Measurements from ENCODE around the gene KCNF1.

KCNF1 gene

DNA sequence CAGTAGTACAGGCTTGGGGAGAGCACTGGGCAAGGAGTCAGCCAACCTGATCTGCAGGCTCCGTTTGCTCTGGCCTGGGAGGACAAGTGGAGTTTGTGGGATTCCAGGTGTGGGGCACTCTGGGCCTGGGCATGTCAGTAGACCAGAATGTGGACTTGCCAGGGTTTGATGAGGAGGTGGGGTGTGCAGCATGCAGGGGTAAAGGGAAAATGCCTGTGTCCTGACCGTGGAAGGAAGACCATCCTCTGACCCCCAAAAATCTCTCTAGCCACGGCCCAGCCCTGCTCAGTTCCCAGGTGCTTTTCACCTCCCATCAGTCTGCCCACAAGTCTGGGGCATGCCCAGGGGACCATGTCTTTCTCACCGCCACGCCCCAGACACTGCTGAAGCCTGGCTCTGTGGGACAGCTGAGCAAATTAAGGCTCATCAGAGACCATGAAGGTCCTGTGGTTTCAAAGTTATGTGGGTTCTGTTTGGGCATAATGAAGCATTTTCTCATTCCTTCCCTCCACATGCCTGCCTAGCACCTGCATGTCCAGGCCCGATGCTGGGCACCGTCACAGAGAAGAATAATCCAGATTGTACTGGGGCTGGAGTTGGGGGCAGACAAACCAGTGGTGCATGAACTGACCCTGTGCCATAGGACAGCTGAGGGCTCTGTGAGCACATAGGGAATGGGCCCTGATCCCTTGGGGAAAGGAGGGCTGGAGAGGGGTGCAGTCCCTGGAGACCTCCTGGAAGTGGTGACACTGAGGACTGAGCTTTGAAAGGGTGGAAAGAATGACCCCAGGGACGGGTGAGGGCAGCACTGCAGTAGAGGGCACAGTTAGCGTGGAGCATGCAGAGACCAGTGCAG is 6.5 kb upstream of the KCNF1 start:
- DNase-seq = no peak

DNA sequence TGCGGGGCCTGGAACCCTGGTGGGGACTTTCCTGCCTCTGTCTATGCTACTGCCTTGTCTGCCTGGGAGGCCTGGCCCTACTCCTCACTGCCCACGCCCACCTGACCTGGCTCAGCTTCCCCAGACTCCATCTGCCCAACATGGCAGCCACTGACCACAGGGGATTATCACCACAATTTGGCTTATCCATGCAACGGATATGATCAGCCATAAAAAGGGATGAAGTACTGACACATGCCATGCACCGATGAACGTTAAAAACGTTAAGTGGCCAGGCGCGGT is 5.9 kb upstream of the KCNF1 start:
- no peak for DNase-seq

DNA sequence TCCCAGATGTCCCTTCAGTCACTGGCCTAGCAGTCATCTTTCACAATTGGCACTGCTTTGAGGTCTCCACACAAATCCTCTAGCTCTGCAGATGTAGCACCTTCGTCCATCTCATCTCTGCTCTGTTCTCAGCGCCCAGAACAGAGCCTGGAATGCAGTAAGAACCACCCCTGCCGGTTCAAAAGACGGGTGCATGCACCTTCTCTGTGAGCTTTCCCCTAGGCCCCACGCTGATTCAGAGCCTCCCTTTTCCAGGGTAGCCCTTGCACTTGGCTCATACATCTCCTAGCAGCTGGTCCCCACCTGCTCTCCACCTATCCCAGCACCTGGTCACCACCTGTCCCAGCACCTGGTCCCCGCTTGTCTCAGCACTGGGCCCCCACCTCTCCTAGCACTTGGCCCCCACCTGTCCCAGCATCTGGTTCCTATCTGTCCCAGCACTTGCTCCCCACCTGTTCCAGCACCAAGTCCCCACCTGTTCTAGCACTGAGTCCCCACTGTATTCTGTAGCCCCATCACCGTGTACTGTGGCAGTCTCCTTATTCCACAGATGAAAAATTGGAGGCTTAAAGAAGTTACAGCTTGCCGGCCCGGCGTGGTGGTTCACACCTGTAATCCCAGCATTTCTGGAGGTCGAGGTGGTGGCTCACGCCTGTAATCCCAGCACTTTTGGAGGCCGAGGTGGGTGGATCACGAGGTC is 4.7 kb upstream of the KCNF1 start:
- no peak for DNase-seq

DNA sequence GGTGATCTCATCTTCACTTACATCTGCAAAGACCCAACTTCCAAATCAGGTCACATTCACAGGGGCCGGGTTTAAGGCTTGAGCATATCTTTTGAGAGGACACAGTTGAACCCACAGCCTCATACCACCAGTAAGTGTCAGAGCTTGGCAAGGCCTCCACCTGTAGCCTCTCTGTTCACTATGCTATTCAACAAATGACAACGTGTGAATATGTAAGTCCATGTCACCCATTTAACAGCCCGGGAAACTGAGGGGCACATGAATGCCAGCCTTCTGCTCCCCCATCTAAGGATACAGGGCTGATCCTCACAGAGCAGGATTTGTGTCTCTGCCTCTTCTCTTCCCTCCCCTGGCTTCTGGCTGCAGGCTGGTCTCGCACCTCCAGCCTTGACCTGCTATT is 3.5 kb upstream of the KCNF1 start:
- no peak for DNase-seq

DNA sequence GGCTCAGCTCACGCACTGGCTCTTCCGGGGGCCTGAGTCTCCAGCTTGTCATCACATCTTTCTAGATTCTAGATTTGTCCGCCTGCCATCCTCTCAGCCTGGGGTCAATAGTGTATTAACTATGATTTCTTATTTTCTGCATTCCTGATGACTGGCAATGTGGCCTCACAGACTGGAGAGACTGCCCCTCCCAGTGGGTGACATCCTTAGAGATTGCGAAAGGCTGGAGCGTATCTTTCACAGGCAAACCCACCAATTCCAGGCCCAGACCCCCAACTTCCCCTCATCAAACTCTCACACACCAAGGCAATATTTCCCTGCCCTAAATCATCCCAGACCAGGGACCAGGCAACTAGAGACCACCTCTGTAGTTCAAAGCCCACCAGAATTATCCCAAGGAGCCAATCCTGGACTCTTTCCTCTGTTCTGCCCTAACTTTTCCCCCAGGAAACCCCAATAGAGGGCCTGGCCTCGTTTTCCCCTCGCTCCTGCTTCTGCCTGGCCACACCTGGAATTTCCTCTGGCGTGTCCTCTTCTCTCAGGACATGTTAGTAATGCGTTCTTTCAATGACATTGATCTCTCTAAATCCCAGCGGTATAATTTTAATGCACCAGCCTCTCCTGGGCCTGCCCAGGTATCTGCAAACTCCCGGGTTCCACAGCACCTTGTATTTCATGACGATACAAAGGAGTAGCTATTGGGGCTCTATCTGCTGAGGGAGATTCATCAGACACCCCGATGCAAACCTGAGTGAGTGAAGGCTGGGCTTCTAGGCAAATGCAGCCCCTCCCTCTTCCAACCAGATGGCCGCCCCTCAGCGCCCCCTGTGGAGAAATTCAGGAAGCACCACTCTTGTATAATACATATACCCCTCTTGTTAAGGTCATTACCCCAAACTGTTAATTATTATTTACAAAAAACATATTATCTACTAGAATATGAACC is 2.4 kb upstream of the KCNF1 start:
- DNase-seq = no peak

DNA sequence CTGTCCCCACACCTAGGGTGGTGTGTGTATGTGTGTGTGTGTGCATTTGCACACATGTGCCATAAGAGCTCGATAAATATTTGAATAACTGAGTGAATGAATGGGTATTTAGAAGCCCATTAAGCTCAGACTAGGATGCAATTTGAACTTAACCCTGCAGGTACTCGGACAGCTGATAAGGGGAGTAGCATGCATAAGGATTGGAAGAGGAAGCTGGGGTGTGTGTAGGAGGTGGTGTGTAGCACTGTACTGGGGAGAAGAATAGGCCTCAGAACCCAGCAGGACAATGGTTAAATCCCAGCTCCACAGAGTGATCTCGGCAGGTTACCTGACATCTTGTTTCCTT is 1.8 kb upstream of the KCNF1 start:
- DNase-seq = no peak

DNA sequence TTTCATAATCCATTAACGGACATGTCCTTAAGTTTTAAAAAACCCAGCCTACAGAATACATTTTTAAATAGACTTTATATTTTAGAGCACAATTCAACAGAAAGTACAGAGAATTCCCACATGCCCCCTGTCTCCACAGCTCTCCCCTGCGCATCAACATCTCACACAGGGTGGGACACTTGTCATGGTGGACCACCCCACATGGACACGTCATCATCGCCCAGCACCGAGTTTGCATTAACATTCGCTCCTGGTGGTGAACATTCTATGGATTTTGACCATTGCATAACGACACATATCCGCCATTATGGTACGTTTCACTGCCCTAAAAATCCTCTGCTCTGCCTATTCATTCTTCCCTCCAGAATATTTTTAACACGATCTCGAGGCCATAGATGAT is 1.1 kb upstream of the KCNF1 start:
- no peak for DNase-seq

DNA sequence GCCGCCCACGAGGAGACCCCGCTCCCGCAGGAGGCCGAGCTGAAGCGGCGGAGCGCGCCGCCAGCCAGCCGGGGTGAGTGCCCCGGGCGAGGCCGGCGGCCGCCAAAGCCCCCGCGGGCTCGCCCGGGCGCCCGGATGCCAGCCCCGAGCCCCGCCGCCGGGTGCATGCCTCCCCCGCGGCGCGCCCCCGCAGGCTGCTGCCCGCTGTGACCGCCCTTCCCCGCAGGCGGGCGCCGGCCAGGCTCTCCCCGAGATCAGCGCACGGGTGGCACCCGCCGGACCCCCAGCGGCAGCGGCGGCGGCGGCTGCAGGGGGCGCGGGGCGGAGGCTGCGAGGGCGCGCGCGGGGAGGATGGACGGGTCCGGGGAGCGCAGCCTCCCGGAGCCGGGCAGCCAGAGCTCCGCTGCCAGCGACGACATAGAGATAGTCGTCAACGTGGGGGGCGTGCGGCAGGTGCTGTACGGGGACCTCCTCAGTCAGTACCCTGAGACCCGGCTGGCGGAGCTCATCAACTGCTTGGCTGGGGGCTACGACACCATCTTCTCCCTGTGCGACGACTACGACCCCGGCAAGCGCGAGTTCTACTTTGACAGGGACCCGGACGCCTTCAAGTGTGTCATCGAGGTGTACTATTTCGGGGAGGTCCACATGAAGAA is 470 bp downstream of the KCNF1 start:
- no peak for DNase-seq

DNA sequence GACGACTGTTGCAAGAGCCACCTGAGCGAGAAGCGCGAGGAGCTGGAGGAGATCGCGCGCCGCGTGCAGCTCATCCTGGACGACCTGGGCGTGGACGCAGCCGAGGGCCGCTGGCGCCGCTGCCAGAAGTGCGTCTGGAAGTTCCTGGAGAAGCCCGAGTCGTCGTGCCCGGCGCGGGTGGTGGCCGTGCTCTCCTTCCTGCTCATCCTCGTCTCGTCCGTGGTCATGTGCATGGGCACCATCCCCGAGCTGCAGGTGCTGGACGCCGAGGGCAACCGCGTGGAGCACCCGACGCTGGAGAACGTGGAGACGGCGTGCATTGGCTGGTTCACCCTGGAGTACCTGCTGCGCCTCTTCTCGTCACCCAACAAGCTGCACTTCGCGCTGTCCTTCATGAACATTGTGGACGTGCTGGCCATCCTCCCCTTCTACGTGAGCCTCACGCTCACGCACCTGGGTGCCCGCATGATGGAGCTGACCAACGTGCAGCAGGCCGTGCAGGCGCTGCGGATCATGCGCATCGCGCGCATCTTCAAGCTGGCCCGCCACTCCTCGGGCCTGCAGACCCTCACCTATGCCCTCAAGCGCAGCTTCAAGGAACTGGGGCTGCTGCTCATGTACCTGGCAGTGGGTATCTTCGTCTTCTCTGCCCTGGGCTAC is 1.2 kb downstream of the KCNF1 start:
- DNase-seq = no peak

DNA sequence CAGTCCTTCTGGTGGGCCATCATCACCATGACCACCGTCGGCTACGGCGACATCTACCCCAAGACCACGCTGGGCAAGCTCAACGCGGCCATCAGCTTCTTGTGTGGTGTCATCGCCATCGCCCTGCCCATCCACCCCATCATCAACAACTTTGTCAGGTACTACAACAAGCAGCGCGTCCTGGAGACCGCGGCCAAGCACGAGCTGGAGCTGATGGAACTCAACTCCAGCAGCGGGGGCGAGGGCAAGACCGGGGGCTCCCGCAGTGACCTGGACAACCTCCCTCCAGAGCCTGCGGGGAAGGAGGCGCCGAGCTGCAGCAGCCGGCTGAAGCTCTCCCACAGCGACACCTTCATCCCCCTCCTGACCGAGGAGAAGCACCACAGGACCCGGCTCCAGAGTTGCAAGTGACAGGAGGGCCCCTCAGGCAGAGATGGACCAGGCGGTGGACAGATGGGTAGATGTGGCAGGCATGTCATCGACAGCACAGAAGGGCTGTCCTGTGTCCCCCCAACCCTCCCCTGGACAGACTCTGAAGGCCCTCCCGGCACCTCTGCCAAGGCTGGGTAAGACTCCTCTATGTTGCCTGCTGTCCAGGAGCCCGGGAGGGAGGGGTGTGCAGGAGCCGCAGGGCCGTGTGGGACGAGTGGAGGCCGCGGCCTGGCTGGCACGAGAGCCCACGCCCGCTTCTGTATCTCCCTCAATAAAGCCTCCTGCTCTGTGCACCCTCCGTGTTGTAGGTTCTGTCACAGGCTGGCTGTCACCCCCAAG is 2.0 kb downstream of the KCNF1 start:
- no peak for DNase-seq

DNA sequence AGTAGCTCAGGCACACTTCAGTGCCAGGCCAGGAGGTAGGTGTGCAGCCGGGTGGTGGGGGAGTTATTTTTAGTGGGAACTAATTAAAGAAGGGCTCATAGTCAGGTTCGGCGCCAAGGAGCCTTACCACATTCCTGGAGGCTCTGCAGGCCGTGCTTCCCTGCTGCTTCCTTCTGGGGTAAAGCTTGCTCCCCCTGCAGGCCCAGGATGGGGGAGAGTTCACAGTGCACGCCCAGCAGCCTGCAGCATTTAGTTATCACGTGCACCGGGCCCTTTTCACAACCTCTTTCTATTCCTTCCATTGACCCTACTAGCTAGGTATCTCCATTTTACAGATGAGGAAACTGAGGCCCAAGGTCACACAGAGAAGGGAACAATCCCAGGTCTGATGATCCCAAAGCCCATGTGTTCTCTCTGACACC is 2.5 kb downstream of the KCNF1 start:
- DNase-seq = no peak

DNA sequence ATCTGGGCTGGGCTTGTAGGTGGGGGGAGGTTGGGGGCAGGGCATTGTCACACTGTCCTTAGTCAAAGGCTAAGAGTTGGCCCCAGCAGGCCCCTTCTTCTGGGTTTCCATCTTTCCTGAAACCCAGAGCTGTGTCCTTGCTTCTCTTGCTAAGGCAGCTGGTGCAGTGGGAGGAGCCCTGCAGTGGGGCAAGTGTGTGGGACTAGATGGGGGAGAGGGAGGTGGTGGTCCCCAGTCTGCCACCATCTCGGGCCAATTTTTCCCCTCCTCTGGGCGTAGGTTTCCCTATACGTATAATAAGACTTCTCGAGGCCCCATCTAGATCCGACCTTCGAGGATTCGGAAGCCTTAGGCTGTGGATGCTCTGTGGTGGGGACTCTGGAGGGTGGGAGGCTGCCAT is 3.5 kb downstream of the KCNF1 start:
- no peak for DNase-seq

DNA sequence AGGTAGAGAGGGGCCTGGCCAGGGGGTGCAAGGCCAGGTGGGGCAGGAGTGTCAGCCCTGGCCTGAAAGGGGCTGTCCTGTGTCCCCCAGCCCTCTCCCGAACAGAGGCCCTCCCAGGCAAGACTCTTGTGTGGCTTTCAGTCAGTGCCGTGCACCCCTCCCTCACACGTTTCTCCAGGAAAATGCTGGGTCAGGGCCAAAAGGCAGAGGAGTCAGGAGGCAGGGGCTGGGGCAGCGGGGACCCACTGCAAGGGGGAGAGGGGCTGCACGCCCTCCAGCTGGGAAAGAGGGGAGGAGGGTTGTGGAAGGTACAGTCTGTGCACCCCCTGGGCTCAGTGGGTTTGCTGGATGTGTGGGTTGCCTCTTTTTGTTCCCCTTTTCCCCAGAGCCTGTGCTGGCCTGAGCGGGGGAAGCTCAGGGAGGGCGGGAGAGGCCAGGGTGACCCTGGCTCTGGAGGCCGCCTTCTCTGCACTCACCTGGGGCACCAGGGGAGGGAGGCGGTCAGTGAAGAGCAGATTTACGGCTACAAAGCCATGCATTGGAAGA is 4.1 kb downstream of the KCNF1 start:
- no peak for DNase-seq

DNA sequence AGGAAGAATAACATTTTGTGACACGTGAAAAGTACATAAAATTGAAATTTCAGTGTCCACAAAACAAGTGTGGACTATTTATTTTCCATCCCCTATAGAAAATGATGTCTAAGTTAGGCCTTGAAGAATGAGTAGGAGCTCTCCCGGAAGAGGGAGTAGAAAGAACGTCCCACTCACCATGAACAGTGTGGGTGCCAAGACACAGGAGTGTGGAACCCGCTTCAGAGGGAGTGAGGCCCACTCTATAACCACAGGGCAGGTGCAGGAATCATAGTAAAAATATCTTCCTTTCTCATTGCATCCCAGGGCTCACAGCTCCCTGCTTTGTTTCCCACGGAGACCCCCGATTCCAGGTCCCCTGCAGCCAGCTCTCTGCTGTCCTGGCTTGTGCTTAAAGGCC is 5.2 kb downstream of the KCNF1 start:
- DNase-seq = no peak

DNA sequence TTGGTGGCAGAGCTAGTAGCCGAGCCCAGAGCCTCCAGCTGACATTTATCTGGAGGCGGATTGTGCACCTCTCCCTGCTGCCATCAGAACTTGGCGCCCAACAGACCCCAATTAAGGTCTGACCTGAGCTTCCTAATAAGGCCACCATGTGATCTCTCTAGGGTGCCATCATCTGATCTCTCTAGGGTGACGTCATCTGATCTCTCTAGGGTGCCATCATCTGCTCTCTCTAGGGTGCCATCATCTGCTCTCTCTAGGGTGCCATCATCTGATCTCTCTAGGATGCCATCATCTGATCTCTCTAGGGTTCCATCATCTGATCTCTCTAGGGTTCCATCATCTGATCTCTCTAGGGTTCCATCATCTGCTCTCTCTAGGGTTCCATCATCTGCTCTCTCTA is 6.2 kb downstream of the KCNF1 start:
- DNase-seq = no peak

DNA sequence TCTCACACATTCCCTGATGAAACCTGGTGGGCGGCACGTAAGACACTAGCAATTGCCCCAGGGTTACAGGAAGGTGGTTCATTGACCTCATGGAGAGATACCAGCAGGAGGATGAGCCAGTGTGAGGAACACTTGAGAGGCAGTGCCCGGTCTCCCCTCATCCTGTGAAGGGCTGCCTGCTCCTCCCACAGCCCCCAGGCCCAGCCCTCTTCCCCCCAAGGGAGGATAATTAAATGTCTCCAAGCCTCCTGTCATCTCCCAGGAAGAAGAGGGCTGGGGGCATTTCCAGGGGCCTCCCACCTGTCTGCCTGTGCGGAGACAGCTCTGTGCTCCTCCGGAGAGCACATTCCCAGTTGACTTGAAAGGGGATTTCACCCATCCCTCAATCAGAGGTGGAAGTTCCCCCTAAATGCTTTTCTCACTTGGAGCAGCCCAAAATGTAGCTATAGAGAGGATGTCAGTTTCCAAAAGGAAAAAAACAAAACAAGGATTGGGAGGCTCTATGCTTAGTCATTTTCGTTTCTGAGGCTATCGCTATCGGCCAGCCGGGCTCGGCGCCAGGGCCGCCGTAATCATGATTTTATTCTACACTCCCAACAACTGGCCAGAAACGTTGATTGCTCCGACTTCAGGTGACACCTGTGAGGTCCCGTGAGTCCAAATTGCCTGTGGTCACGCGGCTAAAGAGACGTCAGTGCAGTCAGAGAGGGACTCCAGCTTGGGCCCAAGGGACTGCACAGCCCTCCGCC is 7.1 kb downstream of the KCNF1 start:
- DNase-seq = no peak

DNA sequence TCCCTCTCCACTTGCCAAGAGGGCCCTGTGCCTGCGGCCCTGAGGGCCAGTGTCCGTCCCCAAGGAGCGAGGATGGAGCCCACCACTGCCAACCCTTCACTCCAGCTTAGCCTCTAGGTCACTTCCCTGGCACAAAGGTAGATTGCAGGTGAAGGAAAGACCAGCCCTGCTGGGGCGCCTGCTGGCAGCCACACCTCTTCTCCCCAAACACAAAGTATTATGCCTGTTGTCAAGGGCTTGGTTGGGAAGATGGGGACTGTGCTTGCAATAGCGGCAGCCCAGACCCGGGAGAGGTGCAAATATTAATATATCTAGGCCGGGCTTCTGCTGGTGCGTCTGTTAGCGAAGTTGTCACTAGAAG is 7.7 kb downstream of the KCNF1 start:
- no peak for DNase-seq

DNA sequence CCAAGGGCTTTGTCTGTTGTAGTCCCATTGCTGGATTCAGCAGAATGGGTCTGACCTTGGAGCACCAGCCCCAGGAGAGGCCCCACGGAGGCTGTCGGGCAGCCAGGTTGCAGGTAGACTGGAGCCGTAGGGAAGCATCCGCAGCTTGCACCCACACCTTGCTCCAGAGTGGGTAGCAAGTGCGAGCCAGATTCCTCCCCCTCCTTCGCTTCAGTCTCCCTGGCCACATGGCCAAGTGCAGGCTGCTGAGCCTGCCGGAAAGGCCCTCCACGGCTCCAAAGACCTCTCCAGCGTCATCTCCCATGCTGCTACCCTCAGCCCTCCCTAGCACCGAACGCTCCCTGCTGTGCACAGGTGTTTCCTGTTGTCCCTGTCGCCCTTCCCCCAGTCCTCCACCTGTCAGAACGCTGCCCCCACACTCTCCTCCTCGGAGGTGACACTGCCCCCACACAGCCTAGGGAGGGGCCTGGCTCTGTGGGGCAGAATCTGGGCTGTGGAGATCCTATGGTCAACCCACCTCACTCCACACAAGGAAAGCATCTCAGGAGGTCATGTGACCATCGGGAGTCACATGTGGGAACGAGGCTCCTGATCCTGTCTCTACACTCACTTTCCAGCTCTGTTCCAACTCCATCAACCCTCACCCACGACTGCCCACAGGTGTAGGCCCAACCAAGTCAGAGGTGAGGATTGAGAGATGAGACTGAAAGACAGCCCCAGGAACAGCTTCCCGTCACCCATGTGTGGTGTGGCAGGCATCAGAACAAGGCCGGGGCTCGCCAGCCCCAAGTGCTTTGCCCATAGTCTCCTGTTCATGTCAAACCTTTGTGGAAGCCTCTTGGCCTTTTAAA is 8.3 kb downstream of the KCNF1 start:
- DNase-seq = no peak

DNA sequence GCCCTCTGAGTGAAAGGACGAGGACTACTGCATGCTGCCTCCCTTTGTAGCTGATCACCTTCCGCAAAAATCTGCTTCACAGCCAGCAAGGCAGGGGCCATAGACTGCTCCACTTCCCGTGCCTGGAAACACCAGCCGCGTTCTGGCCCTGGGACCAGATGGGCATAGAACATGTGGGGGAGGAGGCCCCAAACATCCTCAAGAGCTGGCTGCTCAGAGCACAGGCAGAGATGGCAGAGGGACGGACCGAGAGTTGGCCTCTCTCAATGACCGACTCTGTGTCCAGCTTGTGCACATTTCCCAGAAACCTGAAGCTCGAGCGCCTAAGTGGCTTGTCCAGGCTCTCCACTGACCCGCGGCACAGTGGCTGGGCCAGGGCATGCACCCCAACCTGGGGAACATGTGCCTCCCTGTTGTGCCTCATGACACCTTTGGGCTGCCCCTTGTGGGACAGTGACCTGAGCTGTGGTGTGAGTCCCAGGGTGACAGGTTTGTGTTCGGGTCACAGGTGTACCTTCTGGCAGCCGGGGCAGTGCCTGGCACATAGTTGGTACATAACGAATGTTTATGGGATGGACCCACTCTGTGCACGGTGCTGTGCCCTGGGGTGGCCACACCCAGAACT is 9.1 kb downstream of the KCNF1 start:
- no peak for DNase-seq

Measured in NCI-H2227 treated with DMSO at 0.1 percent for 48 hours (cell line).